SK-N-SH (cell line): ENCODE results near the gene PLAAT5. TPM values are rescaled to one million over a fixed set of nuclear protein-coding genes. Genes with fewer than 3 reads are reported as not detected.

ENCODE experiments used
- CTCF ChIA-PET: fragments of 300-600, 350-600 bp; formaldehyde crosslinking; extraction: SDS; loops from one replicate; lab custom pipeline; 2021; lab: Yijun Ruan, JAX
- POLR2A ChIA-PET: fragments of 350-600 bp; sonication (Branson Sonifier 250); formaldehyde crosslinking; extraction: SDS; loops from one replicate; lab custom pipeline; 2020; ENCODE audit warnings: antibody characterized with exemption, inconsistent platforms; lab: Yijun Ruan, JAX
- DNase-seq: peaks from one replicate; pipeline ENCODE4 v3.0.0; 2012
- H2AFZ ChIP-seq: fragments of 200-600 bp; sonication (generic); 2 replicates; pipeline ENCODE4 v1.8.1; 2016; ENCODE audit warnings: antibody characterized with exemption, mild to moderate bottlenecking, low read depth
- H3F3A ChIP-seq: fragments of 200-600 bp; sonication (generic); replicated peaks from 2 replicates; pipeline ENCODE3; 2016; ENCODE audit warnings: antibody characterized with exemption, mild to moderate bottlenecking; ENCODE audit not compliant: insufficient read depth
- H3K27ac ChIP-seq, 2 experiments: fragments of 200-500 bp in 1 of 2; fragments of 200-600 bp in 1 of 2; sonication (Bioruptor generic) in 1 of 2; sonication (generic), shearing (Covaris generic) in 1 of 2; 2 replicates each; pipeline versions ENCODE4 v1.5.1 to v1.6.1; 2014 to 2016; ENCODE audit warnings: low read depth in 2 of 2, inconsistent platforms in 1 of 2, low read length in 1 of 2, mild to moderate bottlenecking in 1 of 2, mixed read lengths in 1 of 2
- H3K27me3 ChIP-seq: fragments of 200-600 bp; sonication (generic), shearing (Covaris generic); 2 replicates; pipeline ENCODE4 v1.6.1; 2016; ENCODE audit warnings: mixed run types; ENCODE audit not compliant: insufficient read depth
- H3K36me3 ChIP-seq, 2 experiments: fragments of 200-500 bp in 1 of 2; fragments of 200-600 bp in 1 of 2; sonication (Bioruptor generic) in 1 of 2; sonication (generic) in 1 of 2; replicated peaks in 1 of 2; 2 replicates each; pipeline versions ENCODE3 to v1.5.1; 2014 to 2016; ENCODE audit warnings: low read length in 1 of 2, mild to moderate bottlenecking in 1 of 2; ENCODE audit not compliant: insufficient read depth in 2 of 2, control insufficient read depth in 1 of 2
- H3K4me1 ChIP-seq, 2 experiments: fragments of 200-500 bp in 1 of 2; fragments of 200-600 bp in 1 of 2; sonication (Bioruptor generic) in 1 of 2; sonication (generic), shearing (Covaris generic) in 1 of 2; 2 replicates each; pipeline versions ENCODE4 v1.5.1 to v1.6.1; 2014 to 2016; ENCODE audit warnings: low read depth in 1 of 2, low read length in 1 of 2, mixed run types in 1 of 2; ENCODE audit not compliant: insufficient read depth in 2 of 2, control insufficient read depth in 1 of 2
- H3K4me2 ChIP-seq: fragments of 200-600 bp; sonication (generic), shearing (Covaris generic); 2 replicates; pipeline ENCODE4 v1.6.1; 2017; ENCODE audit warnings: mixed run types
- H3K4me3 ChIP-seq, 2 experiments: fragments of 200-500 bp in 1 of 2; fragments of 200-600 bp in 1 of 2; sonication (Bioruptor generic) in 1 of 2; sonication (generic), shearing (Covaris generic) in 1 of 2; 2 replicates each; pipeline versions ENCODE4 v1.5.1 to v1.8.1; 2014 to 2016; ENCODE audit warnings: low read depth in 2 of 2, inconsistent platforms in 1 of 2, low read length in 1 of 2, mild to moderate bottlenecking in 1 of 2, mixed read lengths in 1 of 2, moderate library complexity in 1 of 2
- H3K79me2 ChIP-seq: fragments of 200-600 bp; sonication (generic); 2 replicates; pipeline ENCODE4 v1.8.1; 2017; ENCODE audit warnings: mild to moderate bottlenecking; ENCODE audit not compliant: insufficient read depth
- H3K9ac ChIP-seq: fragments of 200-600 bp; sonication (generic); 2 replicates; pipeline ENCODE4 v1.6.1; 2017; ENCODE audit warnings: mixed run types
- H3K9me2 ChIP-seq: fragments of 200-600 bp; sonication (generic); 2 replicates; pipeline ENCODE4 v1.6.1; 2017; ENCODE audit warnings: mixed run types
- H3K9me3 ChIP-seq: fragments of 200-600 bp; sonication (generic); 2 replicates; pipeline ENCODE4 v1.6.1; 2017; ENCODE audit warnings: mixed run types, mild to moderate bottlenecking, moderate library complexity
- H4K20me1 ChIP-seq: fragments of 200-600 bp; sonication (generic); 2 replicates; pipeline ENCODE4 v1.6.1; 2017; ENCODE audit warnings: mild to moderate bottlenecking, mixed run types; ENCODE audit not compliant: insufficient read depth
- ELF1 ChIP-seq: IDR thresholded peaks from 2 replicates; pipeline ENCODE4 v1.4.0; 2012
- EP300 ChIP-seq, 2 experiments: IDR thresholded peaks; 2 replicates each; pipeline versions ENCODE4 v1.4.0 to v1.6.1; 2012; ENCODE audit warnings: borderline replicate concordance in 1 of 2, low read depth in 1 of 2, low read length in 1 of 2
- EZH2phosphoT487 ChIP-seq: fragments of 200-600 bp; sonication (generic); IDR thresholded peaks from 2 replicates; pipeline ENCODE4 v1.6.1; 2017; ENCODE audit warnings: low read depth, mixed run types, mild to moderate bottlenecking, antibody characterized with exemption, moderate library complexity, borderline replicate concordance
- FOSL2 ChIP-seq: IDR thresholded peaks from 2 replicates; pipeline ENCODE4 v1.4.0; 2012; ENCODE audit warnings: low read depth, mild to moderate bottlenecking, moderate library complexity, borderline replicate concordance
- FOXM1 ChIP-seq: IDR thresholded peaks from 2 replicates; pipeline ENCODE4 v1.4.0; 2012; ENCODE audit warnings: low read depth, mild to moderate bottlenecking
- GATA2 ChIP-seq: sonication (generic); formaldehyde crosslinking; IDR thresholded peaks from 2 replicates; pipeline ENCODE4 v1.5.0; 2020; ENCODE audit warnings: mild to moderate bottlenecking, missing genetic modification reagents
- NFIC ChIP-seq: IDR thresholded peaks from 2 replicates; pipeline ENCODE4 v1.4.0; 2012; ENCODE audit warnings: borderline replicate concordance
- RAD21 ChIP-seq: IDR thresholded peaks from 2 replicates; pipeline ENCODE4 v1.6.1; 2012; ENCODE audit warnings: mild to moderate bottlenecking, low read length
- RCOR1 ChIP-seq: fragments of 150-350 bp; IDR thresholded peaks from 2 replicates; pipeline ENCODE4 v1.6.1; 2017; ENCODE audit warnings: antibody characterized with exemption, low read length
- REST ChIP-seq: IDR thresholded peaks from 2 replicates; pipeline ENCODE4 v1.6.1; 2012; ENCODE audit warnings: mild to moderate bottlenecking, low read depth, low read length, moderate library complexity
- RXRA ChIP-seq: IDR thresholded peaks from 2 replicates; pipeline ENCODE4 v1.4.0; 2012; ENCODE audit warnings: low read depth, mild to moderate bottlenecking, borderline replicate concordance
- SIN3A ChIP-seq: IDR thresholded peaks from 2 replicates; pipeline ENCODE4 v1.6.1; 2012; ENCODE audit warnings: low read depth, mild to moderate bottlenecking, low read length, moderate library complexity, borderline replicate concordance
- SMC3 ChIP-seq: IDR thresholded peaks from 2 replicates; pipeline ENCODE4 v1.6.1; 2012; ENCODE audit warnings: low read depth, low read length, improper control_type of control experiment
- YY1 ChIP-seq: IDR thresholded peaks from 2 replicates; pipeline ENCODE4 v1.4.0; 2012; ENCODE audit warnings: low read depth, mild to moderate bottlenecking
- WGBS: methylation state at CpG from one replicate; pipeline ENCODE4 v1.1.6; 2017; ENCODE audit warnings: low lambda C conversion rate; 5-methylcytosine and 5-hydroxymethylcytosine counted together
- polyA plus RNA-seq, 3 experiments: library from polyadenylated mRNA; depleted of rRNA; stranded (reverse); fragments of >200 nt; gene quantifications; 2 replicates each; pipeline ENCODE4 v1.2.3, GENCODE V29; 2012
- TF ChIP-seq, protein P1 (sequence below): IDR thresholded peaks from 2 replicates; pipeline ENCODE4 v1.4.0; 2012; ENCODE audit warnings: low read depth, borderline replicate concordance
- TF ChIP-seq, protein P2 (sequence below): IDR thresholded peaks from 2 replicates; pipeline ENCODE4; 2012
- TF ChIP-seq, protein P3 (sequence below): fragments of 150-350 bp; IDR thresholded peaks from 2 replicates; pipeline ENCODE4 v1.6.1; 2016; ENCODE audit warnings: mild to moderate bottlenecking, low read depth, low read length

The PLAAT5 gene
- polyA plus RNA-seq, 1 of the 3 experiments (the other 2 are of a cell fraction), result not detected

DNA sequence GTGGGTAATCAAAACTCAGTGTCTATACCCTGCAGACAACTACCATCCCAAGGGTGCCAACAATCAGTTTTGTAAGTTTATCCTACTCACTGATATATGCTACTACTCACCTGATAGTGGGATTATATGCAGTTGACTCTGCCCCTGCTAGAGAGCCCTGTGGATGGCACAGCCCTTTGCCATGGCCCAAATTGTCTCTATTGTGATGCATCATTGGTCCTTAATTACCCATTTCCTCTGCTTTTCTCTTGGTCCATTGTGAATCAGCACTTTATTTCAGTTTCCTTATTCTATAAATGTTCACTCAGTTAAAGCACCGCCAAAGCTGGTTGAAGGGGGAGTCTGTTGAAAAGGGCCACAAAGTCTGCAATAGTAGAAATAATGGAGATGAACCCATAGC, 42.3 kb downstream of the PLAAT5 start:
- Histone ChIP-seq H4K20me1 (no peaks in the 10 kb centered on the region), H3F3A (no peaks in the 10 kb centered on the region)
- TF ChIP-seq, protein P1, sequence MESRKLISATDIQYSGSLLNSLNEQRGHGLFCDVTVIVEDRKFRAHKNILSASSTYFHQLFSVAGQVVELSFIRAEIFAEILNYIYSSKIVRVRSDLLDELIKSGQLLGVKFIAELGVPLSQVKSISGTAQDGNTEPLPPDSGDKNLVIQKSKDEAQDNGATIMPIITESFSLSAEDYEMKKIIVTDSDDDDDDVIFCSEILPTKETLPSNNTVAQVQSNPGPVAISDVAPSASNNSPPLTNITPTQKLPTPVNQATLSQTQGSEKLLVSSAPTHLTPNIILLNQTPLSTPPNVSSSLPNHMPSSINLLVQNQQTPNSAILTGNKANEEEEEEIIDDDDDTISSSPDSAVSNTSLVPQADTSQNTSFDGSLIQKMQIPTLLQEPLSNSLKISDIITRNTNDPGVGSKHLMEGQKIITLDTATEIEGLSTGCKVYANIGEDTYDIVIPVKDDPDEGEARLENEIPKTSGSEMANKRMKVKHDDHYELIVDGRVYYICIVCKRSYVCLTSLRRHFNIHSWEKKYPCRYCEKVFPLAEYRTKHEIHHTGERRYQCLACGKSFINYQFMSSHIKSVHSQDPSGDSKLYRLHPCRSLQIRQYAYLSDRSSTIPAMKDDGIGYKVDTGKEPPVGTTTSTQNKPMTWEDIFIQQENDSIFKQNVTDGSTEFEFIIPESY, result no peak
- TF ChIP-seq, protein P2, sequence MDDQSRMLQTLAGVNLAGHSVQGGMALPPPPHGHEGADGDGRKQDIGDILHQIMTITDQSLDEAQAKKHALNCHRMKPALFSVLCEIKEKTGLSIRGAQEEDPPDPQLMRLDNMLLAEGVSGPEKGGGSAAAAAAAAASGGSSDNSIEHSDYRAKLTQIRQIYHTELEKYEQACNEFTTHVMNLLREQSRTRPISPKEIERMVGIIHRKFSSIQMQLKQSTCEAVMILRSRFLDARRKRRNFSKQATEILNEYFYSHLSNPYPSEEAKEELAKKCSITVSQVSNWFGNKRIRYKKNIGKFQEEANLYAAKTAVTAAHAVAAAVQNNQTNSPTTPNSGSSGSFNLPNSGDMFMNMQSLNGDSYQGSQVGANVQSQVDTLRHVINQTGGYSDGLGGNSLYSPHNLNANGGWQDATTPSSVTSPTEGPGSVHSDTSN, result no peak
- TF ChIP-seq SIN3A, result no peak
- TF ChIP-seq FOSL2, result no peak
- TF ChIP-seq EZH2phosphoT487, result no peak
- TF ChIP-seq RAD21, result no peak
- TF ChIP-seq REST, result no peak
- TF ChIP-seq NFIC, result no peak
- no peak for TF ChIP-seq ELF1
- TF ChIP-seq RCOR1, result no peak
- no peak for TF ChIP-seq FOXM1
- no peak for TF ChIP-seq RXRA
- no peak for TF ChIP-seq SMC3
- TF ChIP-seq GATA2 (CRISPR knock-in tag), result no peak
- no peak for TF ChIP-seq YY1
- TF ChIP-seq, protein P3, sequence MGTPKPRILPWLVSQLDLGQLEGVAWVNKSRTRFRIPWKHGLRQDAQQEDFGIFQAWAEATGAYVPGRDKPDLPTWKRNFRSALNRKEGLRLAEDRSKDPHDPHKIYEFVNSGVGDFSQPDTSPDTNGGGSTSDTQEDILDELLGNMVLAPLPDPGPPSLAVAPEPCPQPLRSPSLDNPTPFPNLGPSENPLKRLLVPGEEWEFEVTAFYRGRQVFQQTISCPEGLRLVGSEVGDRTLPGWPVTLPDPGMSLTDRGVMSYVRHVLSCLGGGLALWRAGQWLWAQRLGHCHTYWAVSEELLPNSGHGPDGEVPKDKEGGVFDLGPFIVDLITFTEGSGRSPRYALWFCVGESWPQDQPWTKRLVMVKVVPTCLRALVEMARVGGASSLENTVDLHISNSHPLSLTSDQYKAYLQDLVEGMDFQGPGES, result no peak
- TF ChIP-seq EP300 (IDR thresholded peaks at IDR 0.05; ENCODE audit: borderline replicate concordance in 1 of 2, low read depth in 1 of 2, low read length in 1 of 2), result no peak
- TF ChIP-seq, all 33 proteins: peak for 0
- H3K27me3 ChIP-seq, result peaks cover 19% of the 10 kb centered on the region; the same call in 1 of the 2 replicates
- H2AFZ ChIP-seq, result no peak overlapping the region
- H3K4me3 ChIP-seq, result no peak overlapping the region
- H3K79me2 ChIP-seq, result no peaks in the 10 kb centered on the region
- no peak overlapping the region for H3K27ac ChIP-seq
- ChIA-PET POLR2A (no interaction called here), CTCF (interaction anchor here (1.1 kb wide), 1 partner anchor 31 kb away, joined by 3 read pairs; no protein-coding TSS in a partner anchor)
- H3K9me3 ChIP-seq, result no peaks in the 10 kb centered on the region
- no peak overlapping the region for H3K4me2 ChIP-seq
- H3K36me3 ChIP-seq, result no peaks in the 10 kb centered on the region
- H3K4me1 ChIP-seq, result no peaks in the 10 kb centered on the region
- WGBS, result 13% methylated on average over 1 of the region's 1 CpG
- no peak for DNase-seq
- no peaks in the 10 kb centered on the region for H3K9me2 ChIP-seq
- no peak overlapping the region for H3K9ac ChIP-seq
